ENCODE measurements around the gene TMEM14C.
A peak's percentile ranks its signal among the peaks of the same experiment; 100 is the strongest.

The TMEM14C gene

GRCh38 chr6:10685092-10685915 lies 37.6 kb upstream of the TMEM14C start:
- POLR2A ChIA-PET = no interaction called here
- no peak for TF ChIP-seq CTCF (IDR thresholded peaks at IDR 0.05; ENCODE audit: insufficient read depth, low read length, missing control alignments)
- H3K4me3 ChIP-seq (ENCODE audit: low read depth, low read length) = no peak overlapping the region
- CTCF ChIA-PET = no interaction called here
- no peak for DNase-seq (ENCODE audit: low read depth, low spot score)

GRCh38 chr6:10686901-10687300 lies 36.0 kb upstream of the TMEM14C start:
- CTCF ChIA-PET = no interaction called here
- POLR2A ChIA-PET = no interaction called here
- no peak for DNase-seq (ENCODE audit: low read depth, low spot score)
- TF ChIP-seq CTCF (IDR thresholded peaks at IDR 0.05; ENCODE audit: insufficient read depth, low read length, missing control alignments) = no peak
- H3K4me3 ChIP-seq (ENCODE audit: low read depth, low read length) = no peak overlapping the region

- DNase-seq (ENCODE audit: low read depth, low spot score) = no peak
- no peak for TF ChIP-seq CTCF (IDR thresholded peaks at IDR 0.05; ENCODE audit: insufficient read depth, low read length, missing control alignments)
- no peak overlapping the region for H3K4me3 ChIP-seq (ENCODE audit: low read depth, low read length)
- ChIA-PET CTCF (interaction anchor here (0.6 kb wide), 1 partner anchor 707 kb away, joined by 3 read pairs; no protein-coding TSS in a partner anchor), POLR2A (no interaction called here)
These were observed 35.3 kb upstream of the TMEM14C start for GRCh38 chr6:10687582-10687981.

- DNase-seq (ENCODE audit: low read depth, low spot score) = no peak
- CTCF ChIA-PET = no interaction called here
These were observed 32.0 kb upstream of the TMEM14C start for GRCh38 chr6:10690651-10691445.

GRCh38 chr6:10692965-10693538 lies 29.8 kb upstream of the TMEM14C start:
- TF ChIP-seq CTCF (IDR thresholded peaks at IDR 0.05; ENCODE audit: insufficient read depth, low read length, missing control alignments) = no peak
- H3K4me3 ChIP-seq (ENCODE audit: low read depth, low read length) = peak overlapping the region; percentile 99
- no peak for DNase-seq (ENCODE audit: low read depth, low spot score)

More at GRCh38 chr6:10690651-10691445, 32.0 kb upstream of the TMEM14C start:
- TF ChIP-seq CTCF (IDR thresholded peaks at IDR 0.05; ENCODE audit: insufficient read depth, low read length, missing control alignments) = no peak
- POLR2A ChIA-PET = no interaction called here
- no peak overlapping the region for H3K4me3 ChIP-seq (ENCODE audit: low read depth, low read length)

More at GRCh38 chr6:10692965-10693538, 29.8 kb upstream of the TMEM14C start:
- CTCF ChIA-PET = interaction anchor here (1.0 kb wide), 1 partner anchor 262 kb away, joined by 3 read pairs; no protein-coding TSS in a partner anchor
- POLR2A ChIA-PET = no interaction called here
